Nephron (organoid): ENCODE results near the gene AK9.

ENCODE experiments used
- H3K27ac Mint-ChIP-seq, 3 experiments: 2 replicates each; pipeline ENCODE4 v1.8.0; 2020; ENCODE audit warnings: mixed read lengths in 3 of 3, mild to moderate bottlenecking in 2 of 3, moderate library complexity in 1 of 3
- H3K27me3 Mint-ChIP-seq: 2 replicates; pipeline ENCODE4 v1.8.0; 2021; ENCODE audit warnings: low read depth, mild to moderate bottlenecking, moderate library complexity, mixed read lengths
- H3K36me3 Mint-ChIP-seq: 2 replicates; pipeline ENCODE4 v1.8.0; 2020; ENCODE audit warnings: low read depth, mixed read lengths
- H3K4me1 Mint-ChIP-seq: 2 replicates; pipeline ENCODE4 v1.8.0; 2020; ENCODE audit warnings: mixed read lengths
- H3K4me3 Mint-ChIP-seq, 3 experiments: 2 replicates each; pipeline ENCODE4 v1.8.0; 2020; ENCODE audit warnings: mild to moderate bottlenecking in 3 of 3, mixed read lengths in 3 of 3, moderate library complexity in 2 of 3
- H3K9me3 Mint-ChIP-seq: 2 replicates; pipeline ENCODE4 v1.8.0; 2020; ENCODE audit warnings: mixed read lengths
- TF ChIP-seq, protein P1 (sequence below), 3 experiments: fragments of 200-600 bp; sonication (generic); IDR thresholded peaks; one replicate each; pipeline ENCODE4 v1.5.0; 2021; ENCODE audit warnings: antibody characterized with exemption in 3 of 3; ENCODE audit not compliant: unreplicated experiment in 3 of 3

The AK9 gene

DNA sequence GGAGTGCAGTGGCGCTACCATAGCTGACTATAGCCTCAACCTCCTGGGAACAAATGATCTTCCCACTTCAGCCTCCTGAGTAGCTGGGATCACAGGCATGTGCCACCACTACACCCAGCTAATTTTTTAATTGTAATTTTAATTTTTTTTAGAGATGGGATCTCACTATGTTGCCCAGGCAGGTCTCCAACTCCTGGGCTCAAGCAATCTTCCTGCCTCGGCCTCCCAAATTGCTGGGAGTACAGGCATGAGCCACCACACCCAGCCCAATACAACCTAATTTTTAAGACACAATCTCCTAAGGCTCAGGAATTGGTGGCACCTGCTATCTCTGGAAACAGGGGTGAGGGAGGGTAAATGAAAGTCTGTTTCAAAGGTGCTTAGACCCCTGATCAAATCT lies 213.8 kb downstream of the AK9 start:
- H3K4me1 Mint-ChIP-seq: peaks cover 43% of the 10 kb centered on the region
- no peaks in the 10 kb centered on the region for H3K9me3 Mint-ChIP-seq
- TF ChIP-seq, protein P1, sequence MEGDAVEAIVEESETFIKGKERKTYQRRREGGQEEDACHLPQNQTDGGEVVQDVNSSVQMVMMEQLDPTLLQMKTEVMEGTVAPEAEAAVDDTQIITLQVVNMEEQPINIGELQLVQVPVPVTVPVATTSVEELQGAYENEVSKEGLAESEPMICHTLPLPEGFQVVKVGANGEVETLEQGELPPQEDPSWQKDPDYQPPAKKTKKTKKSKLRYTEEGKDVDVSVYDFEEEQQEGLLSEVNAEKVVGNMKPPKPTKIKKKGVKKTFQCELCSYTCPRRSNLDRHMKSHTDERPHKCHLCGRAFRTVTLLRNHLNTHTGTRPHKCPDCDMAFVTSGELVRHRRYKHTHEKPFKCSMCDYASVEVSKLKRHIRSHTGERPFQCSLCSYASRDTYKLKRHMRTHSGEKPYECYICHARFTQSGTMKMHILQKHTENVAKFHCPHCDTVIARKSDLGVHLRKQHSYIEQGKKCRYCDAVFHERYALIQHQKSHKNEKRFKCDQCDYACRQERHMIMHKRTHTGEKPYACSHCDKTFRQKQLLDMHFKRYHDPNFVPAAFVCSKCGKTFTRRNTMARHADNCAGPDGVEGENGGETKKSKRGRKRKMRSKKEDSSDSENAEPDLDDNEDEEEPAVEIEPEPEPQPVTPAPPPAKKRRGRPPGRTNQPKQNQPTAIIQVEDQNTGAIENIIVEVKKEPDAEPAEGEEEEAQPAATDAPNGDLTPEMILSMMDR (IDR thresholded peaks at IDR 0.05; ENCODE audit: unreplicated experiment in 3 of 3): no peak

DNA sequence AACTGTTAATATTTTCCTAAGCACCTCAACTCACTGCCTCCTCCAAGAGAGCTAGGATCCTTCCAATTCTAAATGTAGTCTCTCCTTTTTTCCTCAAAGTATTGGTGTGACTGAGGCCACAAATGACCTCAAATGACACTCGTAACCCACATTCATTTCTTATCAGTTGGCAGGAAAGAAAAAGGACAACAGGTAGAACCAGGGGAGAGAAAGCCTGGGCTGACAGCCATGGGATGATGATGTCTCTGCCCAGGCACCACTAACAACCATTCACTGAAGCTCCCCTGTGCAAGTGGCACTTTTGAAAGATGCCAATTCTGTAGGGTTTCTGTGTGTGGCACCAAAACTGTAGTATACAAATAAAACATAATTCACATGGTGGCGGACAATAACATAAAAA lies 215.4 kb downstream of the AK9 start:
- Mint-ChIP-seq H3K36me3 (peaks cover 71% of the 10 kb centered on the region), H3K4me1 (peaks cover 32% of the 10 kb centered on the region), H3K27me3 (no peaks in the 10 kb centered on the region), H3K4me3 (no peak overlapping the region), H3K9me3 (no peaks in the 10 kb centered on the region), H3K27ac (peak overlapping the region in 1 of 3 experiments; percentile 91)
- TF ChIP-seq, protein P1 (IDR thresholded peaks at IDR 0.05; ENCODE audit: unreplicated experiment in 3 of 3): no peak

More for the DNA sequence above, 213.8 kb downstream of the AK9 start:
- Mint-ChIP-seq H3K4me3 (no peak overlapping the region), H3K27ac (peak overlapping the region; percentile 88 to 98 (median 92)), H3K36me3 (peaks cover 67% of the 10 kb centered on the region), H3K27me3 (no peaks in the 10 kb centered on the region)

DNA sequence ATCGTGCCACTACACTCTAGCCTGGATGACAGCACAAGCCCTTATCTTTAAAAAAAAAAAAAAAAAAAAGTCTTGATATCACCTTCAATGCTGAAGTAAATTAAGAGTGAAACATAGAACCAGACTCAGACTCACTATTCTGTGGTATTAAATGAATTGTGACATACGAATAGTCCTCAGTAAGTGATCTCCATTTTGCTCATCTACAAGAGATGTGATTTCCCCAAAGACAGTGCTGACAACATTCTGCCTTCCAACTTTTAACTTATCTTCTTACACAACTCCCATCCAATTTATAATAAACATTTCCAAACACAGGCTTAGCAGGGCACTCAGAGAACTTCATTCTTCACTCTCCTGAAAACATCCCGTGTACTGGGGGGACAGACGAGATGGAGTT lies 216.0 kb downstream of the AK9 start:
- H3K27ac Mint-ChIP-seq: peak overlapping the region in 1 of 3 experiments; percentile 44
- no peak overlapping the region for H3K4me3 Mint-ChIP-seq
- peaks cover 27% of the 10 kb centered on the region for H3K4me1 Mint-ChIP-seq
- TF ChIP-seq, protein P1 (IDR thresholded peaks at IDR 0.05; ENCODE audit: unreplicated experiment in 3 of 3): no peak
- no peaks in the 10 kb centered on the region for H3K27me3 Mint-ChIP-seq
- H3K9me3 Mint-ChIP-seq: no peaks in the 10 kb centered on the region
- peaks cover 71% of the 10 kb centered on the region for H3K36me3 Mint-ChIP-seq

DNA sequence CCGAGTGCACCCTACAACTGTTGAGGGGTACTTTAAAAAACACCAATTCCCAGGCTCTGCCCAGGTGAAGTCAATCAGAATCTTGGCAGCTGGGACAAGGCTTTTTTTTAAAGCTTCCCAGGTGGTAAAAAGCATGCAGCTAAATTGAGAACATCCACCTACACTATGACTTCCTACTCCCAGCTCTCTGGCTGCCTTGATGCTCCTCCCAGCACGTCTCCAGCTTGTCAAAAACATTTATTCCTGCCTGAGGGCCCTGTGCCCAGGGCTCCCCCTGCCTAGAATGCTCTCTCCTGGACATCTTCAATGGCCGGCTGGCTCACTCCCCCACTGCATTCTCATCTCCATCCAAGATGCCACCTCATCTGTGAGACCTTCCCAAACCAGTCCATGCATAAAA lies 217.9 kb downstream of the AK9 start:
- Mint-ChIP-seq H3K4me3 (no peak overlapping the region), H3K9me3 (no peaks in the 10 kb centered on the region), H3K36me3 (peaks cover 70% of the 10 kb centered on the region), H3K27me3 (no peaks in the 10 kb centered on the region), H3K4me1 (peaks cover 14% of the 10 kb centered on the region), H3K27ac (no peak overlapping the region)
- TF ChIP-seq, protein P1 (IDR thresholded peaks at IDR 0.05; ENCODE audit: unreplicated experiment in 3 of 3): no peak

DNA sequence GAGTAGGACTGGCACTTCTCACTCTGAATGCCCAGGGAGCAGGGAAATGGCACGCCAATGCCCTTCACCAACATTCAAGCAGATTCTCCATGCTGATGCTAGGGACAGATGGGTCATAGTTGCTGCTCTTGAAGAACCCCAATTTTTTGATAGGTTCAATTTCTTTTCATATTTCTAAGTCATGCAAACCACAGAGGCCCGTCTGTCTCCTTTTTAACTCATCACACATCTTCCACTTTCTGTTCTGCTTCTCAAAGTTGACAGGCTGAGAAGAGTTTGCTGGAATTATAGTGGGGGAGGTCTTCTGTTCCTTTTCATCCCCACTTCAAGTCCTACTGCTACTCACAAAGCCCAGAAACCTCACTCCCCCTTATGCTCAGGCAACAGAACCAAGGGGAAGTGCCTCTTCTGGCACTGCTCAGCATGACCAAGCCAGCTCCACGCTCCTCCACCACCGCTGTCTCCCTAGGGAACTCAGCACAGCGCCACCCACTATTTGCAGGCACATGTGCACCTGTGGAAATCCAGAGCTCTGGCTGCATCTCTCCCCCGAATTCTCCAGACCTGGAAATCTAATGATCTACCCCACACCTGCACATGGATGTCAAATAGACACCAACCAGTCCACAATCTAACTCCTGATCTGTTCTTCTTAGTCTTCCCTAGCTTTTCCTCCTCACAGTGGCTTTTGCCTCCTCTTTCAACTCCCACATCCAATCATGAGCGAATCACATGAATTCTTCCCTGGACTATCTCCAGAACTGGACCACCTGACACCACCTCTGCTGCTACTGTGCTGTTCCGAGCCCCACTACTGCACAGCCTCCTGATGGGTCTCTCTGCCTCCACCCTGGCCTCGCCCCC lies 218.6 kb downstream of the AK9 start:
- Mint-ChIP-seq H3K4me1 (peaks cover 6% of the 10 kb centered on the region), H3K4me3 (no peak overlapping the region), H3K27me3 (no peaks in the 10 kb centered on the region), H3K36me3 (peaks cover 73% of the 10 kb centered on the region), H3K9me3 (no peaks in the 10 kb centered on the region), H3K27ac (no peak overlapping the region)
- TF ChIP-seq, protein P1 (IDR thresholded peaks at IDR 0.05; ENCODE audit: unreplicated experiment in 3 of 3): no peak
